Activated naive CD8-positive, alpha-beta T cell treated with anti-CD3 and anti-CD28 coated beads, Interleukin-2, amount 50 U/mL, for 16 hours (primary cell): ENCODE data around the gene WT1.
"Not testable (repeated sequence)": the region's sequence is repeated elsewhere in the genome, so short reads cannot be mapped to it uniquely, and the experiment has no call there.

Experiments
- DNase-seq: peaks from one replicate; pipeline ENCODE4 v3.0.0-alpha.2; 2020; ENCODE audit warnings: low read depth, low spot score

Gene WT1

GRCh38 chr11:32388871-32389770 lies 46.2 kb downstream of the WT1 start:
- no peak for DNase-seq

- no peak for DNase-seq
Measured at GRCh38 chr11:32388365-32388764, 47.0 kb downstream of the WT1 start.

- DNase-seq, result no peak
Measured at GRCh38 chr11:32387411-32387810, 47.9 kb downstream of the WT1 start.

GRCh38 chr11:32386770-32387377 lies 48.5 kb downstream of the WT1 start:
- DNase-seq, result no peak

GRCh38 chr11:32385998-32386397 lies 49.3 kb downstream of the WT1 start:
- DNase-seq, result no peak

- no peak for DNase-seq
Measured at GRCh38 chr11:32382339-32383049, 52.8 kb downstream of the WT1 start.

GRCh38 chr11:32381179-32381578 lies 54.2 kb downstream of the WT1 start:
- DNase-seq, result no peak

GRCh38 chr11:32379719-32380118 lies 55.6 kb downstream of the WT1 start:
- no peak for DNase-seq

- no peak for DNase-seq
Measured at GRCh38 chr11:32375826-32376225, 59.5 kb downstream of the WT1 start.

- no peak for DNase-seq
Measured at GRCh38 chr11:32374261-32374711, 61.1 kb downstream of the WT1 start.

GRCh38 chr11:32369987-32370386 lies 65.4 kb downstream of the WT1 start:
- DNase-seq, result not testable (repeated sequence)

- DNase-seq, result no peak
Measured at GRCh38 chr11:32366666-32367065, 68.7 kb downstream of the WT1 start.

- no peak for DNase-seq
Measured at GRCh38 chr11:32365192-32365591, 70.1 kb downstream of the WT1 start.

GRCh38 chr11:32358729-32359128 lies 76.6 kb downstream of the WT1 start:
- DNase-seq, result no peak

- no peak for DNase-seq
Measured at GRCh38 chr11:32353884-32354283, 81.5 kb downstream of the WT1 start.

- no peak for DNase-seq
Measured at GRCh38 chr11:32348502-32348901, 86.8 kb downstream of the WT1 start.

GRCh38 chr11:32344946-32345345 lies 90.4 kb downstream of the WT1 start:
- no peak for DNase-seq

GRCh38 chr11:32343325-32344008 lies 91.9 kb downstream of the WT1 start:
- DNase-seq, result no peak

GRCh38 chr11:32341620-32342613 lies 93.4 kb downstream of the WT1 start:
- DNase-seq, result no peak

GRCh38 chr11:32340181-32340580 lies 95.2 kb downstream of the WT1 start:
- no peak for DNase-seq
